NCI-H2107 treated with DMSO at 0.1 percent for 48 hours (cell line): Measurements from ENCODE around the gene TASOR2.

Experiments
- DNase-seq: peaks from one replicate; lab custom pipeline; 2025; ENCODE audit not compliant: unreplicated experiment; lab: John Stamatoyannopoulos, UW

TASOR2 gene

DNA sequence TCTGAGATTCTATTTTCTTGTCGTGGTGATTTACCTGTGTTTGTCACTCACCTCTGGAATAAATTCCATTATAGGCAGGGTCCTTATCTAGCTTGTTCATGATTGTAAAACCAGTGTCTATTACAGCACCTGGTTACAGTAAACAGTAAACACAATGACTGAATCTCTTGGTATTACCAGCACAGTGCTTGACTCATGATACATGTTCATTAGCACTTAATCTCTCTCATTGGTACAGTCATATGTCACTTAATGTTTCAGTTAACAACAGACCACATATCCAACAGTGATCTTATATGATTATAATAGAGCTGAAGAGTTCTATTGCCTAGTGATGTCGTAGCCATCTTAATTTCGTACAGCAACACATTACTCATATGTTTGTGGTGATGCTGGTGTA is 1.6 kb upstream of the TASOR2 start:
- DNase-seq = no peak

DNA sequence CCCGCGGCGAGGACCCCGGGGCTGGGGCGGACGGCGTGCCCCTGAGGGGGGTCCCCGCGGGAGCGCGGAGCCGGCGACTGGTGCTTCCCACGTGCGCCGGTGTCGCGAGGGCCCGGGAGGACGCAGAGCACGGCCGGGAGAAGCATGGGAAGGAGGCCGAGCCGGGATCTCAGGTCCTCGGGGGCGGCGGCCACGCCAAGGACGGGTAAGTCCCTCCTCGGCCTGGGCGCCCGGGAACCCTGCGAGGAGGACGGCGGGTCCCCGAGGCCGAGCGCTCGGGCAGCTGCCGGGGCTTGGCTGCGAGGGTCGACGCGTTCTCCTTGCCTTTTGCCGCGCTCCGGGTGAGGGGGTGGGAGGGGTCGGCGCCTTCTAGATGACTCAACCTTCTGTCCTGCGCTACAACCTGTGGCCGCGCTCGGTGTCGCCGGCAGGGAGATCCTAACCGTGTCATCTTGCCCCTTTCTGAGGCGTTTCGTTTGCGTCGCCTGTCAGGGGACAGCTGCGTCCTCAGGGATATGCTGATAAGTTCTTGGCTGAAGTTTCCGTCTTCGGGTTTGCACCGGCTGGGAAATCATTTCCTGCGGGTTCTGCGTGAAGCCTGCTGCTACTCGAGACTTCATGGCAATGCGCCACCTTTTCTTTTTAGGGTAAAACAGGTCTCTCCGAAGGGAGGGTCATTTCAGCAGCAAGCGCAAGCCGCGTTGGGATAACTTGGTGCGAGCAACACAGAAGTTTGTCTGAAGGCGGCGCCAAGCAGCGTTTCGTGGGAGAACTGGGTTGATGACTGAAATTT is 529 bp downstream of the TASOR2 start:
- no peak for DNase-seq

DNA sequence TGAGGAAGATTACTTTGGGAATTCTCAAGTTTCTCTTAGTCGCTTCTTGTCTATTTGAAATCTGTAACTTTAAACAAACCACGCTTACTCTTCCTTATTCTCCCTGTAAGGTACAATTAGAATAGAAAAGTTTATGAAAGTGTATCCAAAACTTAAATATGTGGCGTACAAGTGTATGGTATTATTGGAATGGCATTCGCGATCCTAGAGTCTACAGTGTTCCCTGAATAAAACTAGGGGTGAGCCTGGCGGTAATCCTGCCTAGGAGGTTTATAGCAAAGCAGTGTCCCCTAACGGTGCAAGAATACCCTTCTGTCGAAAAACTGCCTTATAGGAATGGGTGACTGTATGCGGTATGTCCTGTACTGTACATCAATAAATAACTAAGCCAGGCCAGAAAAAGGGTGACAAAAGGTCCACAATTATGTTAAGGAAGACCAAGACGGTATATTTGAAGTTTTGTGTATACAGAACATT is 1.2 kb downstream of the TASOR2 start:
- no peak for DNase-seq

DNA sequence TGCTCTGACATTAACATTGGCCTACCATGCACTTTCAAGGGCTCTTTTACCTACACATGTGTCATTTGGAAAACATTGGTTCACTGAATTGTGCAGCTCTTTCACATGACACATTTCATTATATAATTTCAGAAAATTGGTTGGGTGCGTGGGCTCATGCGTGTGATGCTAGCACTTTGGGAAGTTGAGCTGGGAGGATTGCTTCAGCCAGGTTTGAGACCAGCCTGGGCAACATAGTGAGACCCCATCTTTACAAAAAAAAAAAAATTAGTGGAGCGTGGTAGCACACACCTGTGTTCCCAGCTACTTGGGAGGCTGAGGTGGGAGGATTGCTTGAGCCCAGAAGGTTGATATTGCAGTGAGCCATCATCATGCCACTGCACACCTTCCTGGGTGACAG is 3.9 kb downstream of the TASOR2 start:
- DNase-seq = no peak

DNA sequence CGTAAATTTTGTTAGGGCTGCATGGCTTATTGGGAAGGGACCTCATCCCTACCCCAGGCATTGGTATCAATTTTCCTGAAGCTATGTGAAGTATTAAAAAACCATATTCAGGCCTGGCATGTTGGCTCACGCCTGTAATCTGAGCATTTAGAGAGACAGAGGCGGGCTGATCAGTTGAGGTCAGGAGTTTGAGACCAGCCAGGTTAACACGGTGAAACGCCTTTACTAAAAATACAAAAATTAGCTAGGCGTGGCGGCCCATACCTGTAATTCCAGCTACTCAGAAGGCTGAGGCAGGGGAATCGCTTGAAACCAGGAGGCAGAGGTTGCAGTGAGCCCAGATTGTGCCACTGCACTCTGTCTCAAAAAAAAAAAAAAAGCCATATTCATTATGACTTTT is 7.1 kb downstream of the TASOR2 start:
- no peak for DNase-seq

DNA sequence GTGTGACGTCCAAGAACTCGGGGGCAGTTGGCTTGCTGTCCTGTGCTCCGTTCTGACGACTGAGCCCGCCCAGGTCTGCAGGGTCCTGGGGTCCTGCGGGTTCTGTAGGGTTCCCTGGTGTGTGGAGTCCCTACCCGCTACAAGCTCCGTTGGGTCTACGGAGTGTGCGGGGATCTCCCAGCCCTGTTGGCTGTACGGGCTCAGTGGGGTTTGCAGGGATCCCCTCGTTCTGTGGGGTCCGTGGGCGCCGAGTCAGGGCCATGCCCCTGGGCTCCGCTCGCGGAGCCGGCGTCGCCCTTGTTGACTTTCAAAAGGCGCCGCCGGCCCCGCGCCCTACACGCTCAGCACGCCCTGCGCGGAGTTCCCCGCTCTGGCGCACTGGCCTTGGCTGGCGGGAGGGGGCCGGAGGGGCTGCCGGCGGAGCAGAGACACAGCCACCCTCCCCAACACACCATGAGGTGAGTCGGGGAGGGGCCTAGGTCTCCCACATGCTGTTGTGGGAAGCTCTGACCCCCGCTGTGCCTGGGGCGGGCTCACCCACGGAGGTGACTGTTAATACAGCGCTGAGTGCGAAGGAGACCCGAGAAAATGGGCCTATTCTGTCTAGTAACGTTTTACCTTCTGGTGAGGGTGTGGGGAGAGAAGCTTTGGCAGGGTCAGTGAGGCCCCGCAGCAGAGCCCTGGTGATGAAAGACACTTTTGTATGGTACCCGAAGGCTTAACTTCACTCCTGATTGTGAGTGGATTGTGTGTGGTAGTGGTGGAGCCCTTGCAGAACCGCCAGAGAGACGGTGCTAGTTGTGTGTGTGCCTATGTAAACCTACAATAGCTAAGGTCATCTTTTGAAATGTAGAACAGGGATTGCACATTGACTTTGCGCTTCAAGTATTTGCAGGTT is 8.1 kb downstream of the TASOR2 start:
- DNase-seq = no peak

DNA sequence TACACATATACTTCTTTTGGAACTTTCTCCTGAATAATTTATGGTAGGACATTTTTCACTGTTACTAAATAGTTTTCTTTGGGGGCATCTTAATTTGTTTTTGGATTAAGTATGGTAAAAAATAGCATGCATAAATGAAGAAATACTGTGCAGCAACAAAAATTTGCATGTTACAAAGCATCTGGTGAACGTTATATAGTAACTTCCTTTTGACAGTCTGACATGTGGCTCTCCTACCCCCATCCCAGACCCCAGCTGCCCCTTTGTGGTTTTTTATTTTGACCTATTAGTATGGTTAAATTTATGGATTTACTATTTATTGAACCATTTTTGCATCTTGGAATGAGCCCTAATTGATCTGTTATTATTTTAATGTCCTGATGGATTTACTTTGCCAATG is 9.9 kb downstream of the TASOR2 start:
- DNase-seq = no peak

DNA sequence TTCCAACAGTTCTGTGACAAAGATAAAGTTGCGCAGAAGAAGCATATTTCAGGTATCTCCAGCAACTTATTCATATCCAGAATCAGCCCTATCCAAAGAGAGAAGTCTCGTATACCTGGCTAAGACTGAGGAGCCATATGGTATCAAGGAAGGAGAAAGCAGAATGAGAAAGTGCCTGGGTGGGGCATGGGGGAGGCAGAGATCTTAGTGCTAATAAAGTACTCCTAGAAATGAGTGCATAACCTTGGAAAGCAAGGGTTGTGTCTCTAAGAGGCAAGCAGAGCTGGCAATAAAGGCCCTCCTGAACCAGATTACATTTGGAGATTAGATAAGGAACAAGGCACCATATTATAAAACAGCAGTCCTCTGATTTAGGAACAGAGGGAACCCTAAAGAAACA is 12.7 kb downstream of the TASOR2 start:
- no peak for DNase-seq

DNA sequence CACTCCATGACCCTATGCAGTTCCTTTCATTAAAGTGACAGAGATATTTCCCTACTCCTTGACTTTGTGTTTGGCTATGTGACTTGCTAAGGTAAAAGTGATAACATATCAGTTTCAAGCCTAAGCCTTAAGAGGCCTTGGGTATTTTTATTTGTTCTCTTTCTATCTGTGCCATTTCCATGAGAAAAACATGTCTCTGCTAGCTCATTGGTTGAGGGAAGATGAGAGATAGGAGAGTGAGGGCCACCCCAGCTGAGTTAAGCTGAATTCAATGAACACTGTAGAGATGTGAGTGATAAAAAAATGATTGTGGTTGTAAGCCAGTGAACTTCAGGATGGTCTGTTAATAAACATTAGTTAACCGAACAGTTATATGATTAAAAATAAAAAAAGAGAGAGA is 13.4 kb downstream of the TASOR2 start:
- DNase-seq = no peak

DNA sequence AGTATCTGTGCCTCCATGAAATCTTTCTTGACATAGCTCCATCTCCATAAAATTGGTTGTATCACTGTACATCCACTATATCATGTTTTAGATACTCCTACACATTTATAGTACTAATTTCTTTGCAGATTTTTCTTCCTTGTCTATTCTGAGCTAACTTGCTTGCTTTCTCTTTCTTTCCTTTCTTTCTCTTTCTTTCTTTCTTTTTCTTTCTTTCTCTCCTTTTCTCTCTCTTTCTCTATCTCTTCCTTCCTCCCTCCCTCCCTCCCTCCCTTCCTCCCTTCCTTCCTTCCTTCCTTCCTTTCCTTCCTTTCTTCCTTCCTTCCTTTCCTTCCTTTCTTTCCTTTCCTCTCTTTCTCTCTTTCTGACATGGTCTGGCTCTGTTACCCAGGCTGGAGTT is 23.7 kb downstream of the TASOR2 start:
- DNase-seq = no peak

DNA sequence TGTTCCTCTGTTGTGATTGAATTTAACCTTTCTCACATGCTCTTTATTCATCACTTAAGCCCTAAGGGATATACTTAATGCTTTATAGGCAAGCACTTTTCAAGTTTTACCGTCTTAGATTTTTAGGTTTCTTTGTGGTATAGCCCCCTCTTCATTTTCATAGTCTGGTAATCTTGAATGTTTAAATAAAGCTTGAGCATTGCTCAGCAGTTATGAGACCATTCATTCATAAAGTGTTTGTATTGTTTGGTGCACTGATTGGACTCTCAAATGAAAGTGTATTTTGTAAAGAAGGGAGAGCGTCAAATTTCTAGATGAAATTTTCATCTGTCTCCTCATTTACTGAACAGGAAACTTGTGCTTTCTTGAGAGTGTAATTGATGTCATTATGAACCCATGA is 25.2 kb downstream of the TASOR2 start:
- DNase-seq = no peak

DNA sequence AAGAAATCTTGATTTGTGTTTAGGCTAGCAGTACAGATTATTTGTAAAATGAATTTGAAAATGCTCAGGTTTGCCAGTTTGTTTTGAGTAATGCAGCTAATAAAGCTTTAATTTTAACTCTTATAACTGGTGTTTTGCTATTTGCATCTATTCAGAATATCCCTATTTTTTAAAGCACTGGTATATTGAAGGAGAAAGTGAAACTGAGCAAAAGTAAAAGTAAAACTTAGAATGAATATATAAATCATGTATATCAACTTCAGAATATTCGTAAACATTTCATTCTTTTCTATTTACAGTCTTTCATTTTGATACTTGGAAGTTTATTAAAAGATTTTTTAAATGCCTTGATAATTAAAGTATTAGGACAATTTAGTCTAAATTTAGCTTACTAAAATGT is 26.2 kb downstream of the TASOR2 start:
- DNase-seq = no peak

DNA sequence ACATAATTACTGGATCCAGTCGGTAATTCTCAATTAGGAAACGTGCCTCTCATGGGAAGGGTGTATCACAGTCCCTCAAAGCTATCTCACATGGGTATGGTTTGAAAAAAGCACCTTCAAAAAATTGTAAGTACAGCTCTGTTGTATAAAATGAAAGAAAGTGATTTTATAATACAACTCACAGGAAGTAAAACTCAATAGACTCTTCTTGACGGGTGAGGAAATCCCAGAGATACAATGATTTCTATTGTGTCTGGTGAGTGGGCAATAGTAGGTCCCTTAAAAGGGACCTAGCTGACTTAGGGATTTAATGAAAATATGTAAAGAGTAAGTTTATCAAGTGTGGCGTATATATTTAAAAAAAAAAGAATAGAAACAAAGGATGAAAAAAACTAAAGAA is 27.0 kb downstream of the TASOR2 start:
- DNase-seq = no peak

DNA sequence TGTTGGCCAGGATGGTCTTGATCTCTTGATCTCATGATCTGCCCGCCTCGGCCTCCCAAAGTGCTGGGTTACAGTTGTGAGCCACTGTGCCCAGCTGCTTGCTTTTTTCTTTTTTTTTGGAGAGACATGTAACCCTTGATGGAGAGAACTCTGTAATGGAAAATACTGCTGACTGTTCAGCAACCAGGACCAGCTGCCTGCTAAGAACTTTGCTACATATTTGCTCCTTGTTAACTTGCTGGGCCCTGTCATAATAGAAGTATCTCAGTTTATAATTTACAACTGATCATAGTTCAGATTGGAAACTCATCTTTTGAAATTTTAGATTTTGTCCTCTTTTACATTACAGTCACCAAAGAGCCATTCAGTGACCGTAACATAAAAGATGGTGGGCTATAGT is 34.9 kb downstream of the TASOR2 start:
- no peak for DNase-seq

DNA sequence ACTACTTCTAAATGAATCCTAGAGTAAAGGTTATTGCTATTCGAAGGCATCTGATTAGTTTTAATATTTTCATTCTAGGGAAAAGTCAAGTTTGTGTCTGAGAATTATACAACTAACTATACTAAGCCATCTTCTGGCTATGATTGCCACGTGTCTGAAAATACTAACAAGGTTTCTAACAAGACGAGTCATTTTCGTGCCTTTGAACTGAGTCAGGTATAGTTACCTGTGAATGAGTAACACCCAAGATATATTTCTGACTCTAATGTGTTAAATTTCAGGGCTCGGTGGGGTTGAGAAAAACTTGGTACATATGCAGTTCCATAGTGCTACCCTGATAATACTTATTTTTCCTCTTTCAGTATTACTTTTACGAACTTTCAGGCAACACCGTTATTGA is 35.5 kb downstream of the TASOR2 start:
- DNase-seq = no peak

DNA sequence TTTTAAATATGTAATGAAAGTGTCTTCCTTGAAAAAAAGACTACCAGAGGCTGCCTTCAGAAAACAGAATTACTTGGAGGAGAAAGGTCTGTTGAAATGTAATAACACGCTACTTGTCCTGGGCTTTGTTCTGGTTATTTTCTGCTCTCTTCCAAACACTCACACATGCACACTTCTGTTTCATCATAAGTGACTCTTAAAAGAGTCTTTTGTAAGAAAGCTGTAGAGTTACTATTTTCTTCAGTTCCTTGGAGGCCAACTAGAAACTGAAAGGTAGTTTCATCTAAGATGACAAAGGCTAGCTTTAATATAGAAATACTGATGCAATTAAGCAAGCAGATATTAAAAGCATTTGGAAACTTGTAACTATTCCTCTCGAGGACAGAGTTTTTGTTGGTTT is 39.1 kb downstream of the TASOR2 start:
- no peak for DNase-seq

DNA sequence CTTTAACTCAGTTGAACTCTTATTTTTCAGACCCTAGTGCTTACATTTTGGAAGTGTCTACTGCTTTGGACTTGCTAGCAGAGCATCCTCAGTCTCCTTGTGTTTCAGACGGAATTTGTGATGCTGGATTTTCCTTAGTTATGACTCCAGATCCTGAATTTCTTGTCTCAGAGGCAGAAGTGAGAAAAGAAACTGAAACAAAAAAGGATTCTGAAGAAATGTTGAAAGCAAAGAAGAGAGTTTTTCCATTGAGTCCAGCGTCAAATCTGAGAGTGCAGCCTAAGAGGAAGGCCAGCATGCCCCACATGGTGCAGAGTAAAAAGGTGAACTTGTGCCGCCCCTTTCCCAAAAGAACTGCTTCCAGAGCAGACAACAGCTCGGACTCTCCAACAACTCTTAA is 46.1 kb downstream of the TASOR2 start:
- no peak for DNase-seq

DNA sequence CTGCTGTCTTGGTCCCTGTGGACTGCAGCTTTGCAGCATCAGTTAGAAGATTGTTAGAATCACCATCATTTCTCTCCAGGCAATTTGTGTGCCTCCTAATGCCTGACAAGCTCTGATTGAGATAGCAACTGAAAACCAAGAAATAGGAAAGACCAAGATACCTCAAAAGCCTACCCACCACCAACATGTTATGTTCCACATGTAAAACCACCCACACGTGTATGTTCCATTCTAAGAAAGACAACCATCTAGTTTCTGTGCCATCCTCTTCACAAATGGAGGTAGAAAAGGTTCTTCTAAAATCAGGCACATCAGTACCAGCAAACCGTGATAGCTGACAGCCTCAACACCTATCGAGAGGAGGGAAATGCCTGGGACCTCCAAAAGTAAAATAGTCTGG is 46.9 kb downstream of the TASOR2 start:
- DNase-seq = no peak

DNA sequence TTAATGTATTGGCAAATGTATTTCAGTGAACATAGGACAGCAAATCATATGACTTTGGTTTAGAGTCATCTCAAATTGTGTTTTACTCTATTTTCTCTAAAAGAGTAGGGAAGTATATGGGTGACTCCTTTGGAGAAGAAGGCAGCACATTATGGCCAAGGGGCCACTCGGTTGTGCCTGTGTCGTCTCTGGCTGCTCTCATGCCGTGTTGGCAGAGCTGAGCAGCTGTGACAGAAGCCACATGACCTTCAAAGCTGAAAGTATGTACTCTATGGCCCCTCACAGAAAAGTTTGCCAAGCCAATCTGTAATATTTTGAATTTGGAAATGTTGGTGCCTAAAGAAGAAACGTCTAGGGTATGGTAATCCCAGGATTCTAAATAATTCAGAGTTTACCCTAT is 47.5 kb downstream of the TASOR2 start:
- DNase-seq = no peak
